Inferior parietal cortex (tissue), 1 donor: ENCODE data around the gene SLC29A2.

Experiments used
- DNase-seq: peaks from one replicate; pipeline ENCODE4 v3.0.0-alpha.2; 2016; ENCODE audit errors: extremely low spot score

The SLC29A2 gene

GRCh38 chr11:66371627-66372415 lies at the start of gene SLC29A2:
TSS of gene SLC29A2 (minus strand) at chr11:66371760. CDS start at chr11:66371591, 169 bp downstream.
- DNase-seq = peak; percentile 55

- no peak for DNase-seq
Measured at GRCh38 chr11:66420671-66421476, 49.3 kb upstream of the SLC29A2 start, which contains the start of gene NPAS4. TSS of gene NPAS4 (plus strand) at chr11:66421035. CDS start at chr11:66421180, 145 bp downstream.

- no peak for DNase-seq
Measured at GRCh38 chr11:66419825-66420224, 48.3 kb upstream of the SLC29A2 start.

- DNase-seq = no peak
Measured at GRCh38 chr11:66418986-66419308, 47.4 kb upstream of the SLC29A2 start.

- peak; percentile 52 for DNase-seq
Measured at GRCh38 chr11:66418168-66418985, 46.8 kb upstream of the SLC29A2 start.

GRCh38 chr11:66417000-66417399 lies 45.4 kb upstream of the SLC29A2 start:
- peak; percentile 70 for DNase-seq

- no peak for DNase-seq
Measured at GRCh38 chr11:66415423-66415822, 43.9 kb upstream of the SLC29A2 start.

- DNase-seq = no peak
Measured at GRCh38 chr11:66414120-66414934, 42.8 kb upstream of the SLC29A2 start.

- no peak for DNase-seq
Measured at GRCh38 chr11:66413167-66413566, 41.6 kb upstream of the SLC29A2 start.

- DNase-seq = no peak
Measured at GRCh38 chr11:66412110-66412509, 40.5 kb upstream of the SLC29A2 start.

- DNase-seq = no peak
Measured at GRCh38 chr11:66411323-66411722, 39.8 kb upstream of the SLC29A2 start.

GRCh38 chr11:66410191-66410590 lies 38.6 kb upstream of the SLC29A2 start:
- no peak for DNase-seq

GRCh38 chr11:66409226-66409625 lies 37.7 kb upstream of the SLC29A2 start:
- DNase-seq = no peak

GRCh38 chr11:66408488-66409214 lies 37.1 kb upstream of the SLC29A2 start:
- DNase-seq = peak; percentile 93

GRCh38 chr11:66407651-66408050 lies 36.1 kb upstream of the SLC29A2 start:
- DNase-seq = no peak

- no peak for DNase-seq
Measured at GRCh38 chr11:66393954-66394353, 22.4 kb upstream of the SLC29A2 start.

- no peak for DNase-seq
Measured at GRCh38 chr11:66391322-66391721, 19.8 kb upstream of the SLC29A2 start.

GRCh38 chr11:66388780-66389386 lies 17.3 kb upstream of the SLC29A2 start:
- DNase-seq = peak; percentile 51

- DNase-seq = peak; percentile 94
Measured at GRCh38 chr11:66386171-66387069, 14.9 kb upstream of the SLC29A2 start.
